Hepatocyte (in vitro differentiated cells): Measurements from ENCODE around the gene SYTL3.

Source experiments
- CTCF ChIP-seq: fragments of 200-600 bp; sonication (generic); IDR thresholded peaks from 2 replicates; pipeline ENCODE4 v1.5.1; 2016; ENCODE audit warnings: antibody characterized with exemption, mild to moderate bottlenecking; ENCODE audit not compliant: poor library complexity
- EZH2 ChIP-seq: fragments of 200-600 bp; sonication (generic); IDR thresholded peaks from 2 replicates; pipeline ENCODE4 v1.6.1; 2016; ENCODE audit warnings: antibody characterized with exemption, mild to moderate bottlenecking, borderline replicate concordance

- TF ChIP-seq CTCF: no peak
- TF ChIP-seq EZH2: no peak
Measured at GRCh38 chr6:158785036-158785435, 135.2 kb downstream of the SYTL3 start.
